Astrocyte (in vitro differentiated cells and primary cell): ENCODE data around the gene CORIN.

ENCODE experiments used
- EZH2 ChIP-seq: IDR thresholded peaks from 2 replicates; pipeline ENCODE4 v1.6.1; 2012; ENCODE audit warnings: mild to moderate bottlenecking, low read length, inconsistent platforms; ENCODE audit not compliant: insufficient read depth
- TF ChIP-seq, protein P1 (sequence below): IDR thresholded peaks from 2 replicates; pipeline ENCODE4 v1.5.1; 2011; ENCODE audit warnings: low read depth, mild to moderate bottlenecking, inconsistent platforms, low read length, moderate library complexity; ENCODE audit not compliant: insufficient read depth

DNA sequence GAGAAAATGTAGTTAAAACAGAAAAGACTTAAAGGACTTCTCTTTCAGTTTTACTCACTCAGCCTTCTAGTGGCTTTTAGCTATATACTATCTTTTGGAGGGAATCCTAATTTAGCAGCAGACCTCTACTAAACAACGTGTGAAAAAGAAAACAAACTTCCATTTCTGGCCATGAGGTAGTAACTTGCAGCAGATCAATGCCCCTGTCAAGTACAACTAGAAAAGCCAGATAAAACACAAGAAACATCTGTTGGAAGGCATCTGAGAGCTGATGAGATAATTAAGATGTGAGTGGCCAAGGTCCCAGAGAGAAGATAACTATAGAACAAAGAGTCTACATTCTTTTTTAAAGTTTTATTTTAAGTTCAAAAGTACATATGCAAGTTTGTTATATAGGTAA is 101.7 kb downstream of the CORIN start:
- TF ChIP-seq, protein P1, sequence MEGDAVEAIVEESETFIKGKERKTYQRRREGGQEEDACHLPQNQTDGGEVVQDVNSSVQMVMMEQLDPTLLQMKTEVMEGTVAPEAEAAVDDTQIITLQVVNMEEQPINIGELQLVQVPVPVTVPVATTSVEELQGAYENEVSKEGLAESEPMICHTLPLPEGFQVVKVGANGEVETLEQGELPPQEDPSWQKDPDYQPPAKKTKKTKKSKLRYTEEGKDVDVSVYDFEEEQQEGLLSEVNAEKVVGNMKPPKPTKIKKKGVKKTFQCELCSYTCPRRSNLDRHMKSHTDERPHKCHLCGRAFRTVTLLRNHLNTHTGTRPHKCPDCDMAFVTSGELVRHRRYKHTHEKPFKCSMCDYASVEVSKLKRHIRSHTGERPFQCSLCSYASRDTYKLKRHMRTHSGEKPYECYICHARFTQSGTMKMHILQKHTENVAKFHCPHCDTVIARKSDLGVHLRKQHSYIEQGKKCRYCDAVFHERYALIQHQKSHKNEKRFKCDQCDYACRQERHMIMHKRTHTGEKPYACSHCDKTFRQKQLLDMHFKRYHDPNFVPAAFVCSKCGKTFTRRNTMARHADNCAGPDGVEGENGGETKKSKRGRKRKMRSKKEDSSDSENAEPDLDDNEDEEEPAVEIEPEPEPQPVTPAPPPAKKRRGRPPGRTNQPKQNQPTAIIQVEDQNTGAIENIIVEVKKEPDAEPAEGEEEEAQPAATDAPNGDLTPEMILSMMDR = no peak
- no peak for TF ChIP-seq EZH2
